Inflammatory macrophage treated with lipopolysaccharide for 1 hour (primary cell): Measurements from ENCODE around the gene PELI2.

Experiments used
- DNase-seq, 2 donors: peaks; one replicate each; pipeline ENCODE4 v3.0.0-alpha.2; 2020 to 2022

Gene PELI2

DNA sequence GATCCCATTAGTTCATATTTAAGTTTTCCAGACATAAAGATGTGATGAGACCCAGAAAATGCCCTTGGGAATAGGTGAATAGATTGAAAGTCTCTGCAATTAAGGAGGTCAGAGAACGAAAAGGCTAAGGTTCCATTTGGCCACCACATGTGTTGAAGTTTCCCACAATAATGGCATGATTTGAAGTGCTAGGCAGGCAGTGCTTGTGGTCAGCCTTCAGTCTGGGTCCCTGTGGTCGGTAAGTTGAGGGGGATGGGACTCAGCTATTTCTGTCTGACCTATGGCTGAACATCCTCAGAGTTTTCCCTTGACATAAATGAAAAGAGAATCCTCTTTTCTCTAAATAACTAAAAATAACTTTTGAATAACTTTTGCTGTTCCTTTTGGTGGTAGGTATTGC, 92.4 kb downstream of the PELI2 start:
- DNase-seq, result no peak

DNA sequence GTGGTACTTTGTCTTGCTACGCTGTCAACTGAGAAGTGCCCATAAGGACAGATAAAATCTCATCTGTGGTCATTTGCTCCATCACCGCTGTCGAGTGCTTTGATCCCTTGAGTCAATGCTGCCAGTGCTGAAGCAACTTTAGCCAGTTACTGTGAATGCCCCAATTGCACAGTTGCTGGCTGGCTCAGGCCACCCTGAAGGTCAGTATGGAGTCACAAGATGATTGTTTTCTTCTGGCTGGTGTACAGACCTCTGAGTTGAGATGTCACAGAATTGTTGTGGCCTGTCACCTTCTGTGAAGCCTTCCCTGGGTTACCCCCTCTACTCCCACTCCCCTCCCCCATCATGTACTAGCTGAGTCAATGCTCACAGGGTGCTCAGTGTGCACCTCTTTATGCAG, 92.9 kb downstream of the PELI2 start:
- no peak for DNase-seq

DNA sequence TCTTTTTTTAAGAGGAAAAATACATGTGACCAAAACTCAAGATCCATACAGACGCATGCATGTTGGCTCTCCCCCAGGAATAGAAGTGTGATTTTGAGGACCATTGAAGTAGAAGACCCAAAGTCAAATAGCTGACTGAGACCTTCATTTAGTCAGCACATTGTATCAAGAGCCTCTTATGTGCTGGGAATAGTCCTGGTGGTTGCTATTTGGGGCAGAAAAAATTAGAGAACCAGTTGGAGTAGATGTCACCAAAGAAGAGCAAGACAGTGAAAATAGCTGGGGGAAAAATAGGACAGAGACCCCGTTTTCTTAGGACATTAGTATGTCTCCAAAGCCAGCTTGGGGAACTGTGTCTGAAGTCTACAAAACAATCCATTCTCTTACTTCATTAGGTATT, 93.6 kb downstream of the PELI2 start:
- DNase-seq, result no peak

DNA sequence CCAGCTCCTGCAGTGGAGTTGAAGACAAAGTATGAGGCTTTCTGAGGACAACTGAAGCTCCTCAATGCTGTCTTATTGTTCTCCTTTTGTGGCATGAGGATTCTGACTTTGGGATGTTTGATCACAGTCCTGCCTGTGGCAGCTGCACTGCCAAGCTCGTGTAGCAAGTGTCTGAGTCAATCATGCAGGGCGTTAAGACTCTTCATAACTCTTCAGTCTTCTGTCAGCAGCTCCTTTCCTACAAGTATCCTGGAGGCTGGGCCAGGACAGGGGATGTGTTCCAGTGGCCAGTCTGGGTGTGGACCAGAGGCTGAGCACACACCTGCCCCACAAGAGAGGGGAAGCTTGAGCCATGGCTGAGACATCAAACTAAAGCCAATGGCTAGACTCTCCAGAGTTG, 94.3 kb downstream of the PELI2 start:
- no peak for DNase-seq

DNA sequence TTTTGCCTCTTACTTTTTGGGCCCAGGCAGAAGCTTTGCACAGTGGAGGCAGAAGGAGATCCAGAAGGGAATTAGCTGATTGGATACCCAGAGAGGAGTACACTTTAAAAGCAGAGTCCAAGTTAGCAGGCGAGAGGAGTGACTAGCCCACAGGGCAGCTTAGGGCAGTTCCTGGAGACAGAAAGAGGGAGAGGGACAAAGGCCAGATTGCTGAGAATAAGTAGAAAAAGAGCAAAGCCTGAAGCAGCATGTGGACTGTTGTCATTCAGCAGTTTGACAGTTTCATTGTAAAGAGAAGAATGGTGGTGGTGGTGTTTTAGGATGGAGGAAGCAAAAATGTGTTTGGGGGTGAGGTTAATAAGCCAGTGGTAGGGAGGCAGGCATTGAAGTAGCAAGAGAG, 95.1 kb downstream of the PELI2 start:
- DNase-seq, result no peak

DNA sequence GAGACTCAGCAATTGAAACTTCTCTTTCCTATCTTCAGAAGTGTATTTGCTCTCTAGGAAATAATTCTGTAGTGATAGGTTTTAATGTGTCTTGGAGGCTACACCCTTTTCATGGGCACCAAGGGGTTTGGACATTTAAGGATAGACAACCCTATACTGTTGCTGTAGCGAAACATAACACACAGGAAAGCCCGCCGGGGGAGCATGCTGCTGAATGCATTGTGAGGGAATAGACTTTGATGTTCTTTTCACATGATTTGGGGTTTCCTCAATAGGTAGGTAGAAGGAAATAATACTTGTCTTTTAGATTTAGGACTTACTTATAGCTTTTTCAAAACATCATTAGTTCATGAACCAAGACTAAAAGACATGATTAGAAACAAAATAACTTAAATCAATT, 97.0 kb downstream of the PELI2 start:
- no peak for DNase-seq

DNA sequence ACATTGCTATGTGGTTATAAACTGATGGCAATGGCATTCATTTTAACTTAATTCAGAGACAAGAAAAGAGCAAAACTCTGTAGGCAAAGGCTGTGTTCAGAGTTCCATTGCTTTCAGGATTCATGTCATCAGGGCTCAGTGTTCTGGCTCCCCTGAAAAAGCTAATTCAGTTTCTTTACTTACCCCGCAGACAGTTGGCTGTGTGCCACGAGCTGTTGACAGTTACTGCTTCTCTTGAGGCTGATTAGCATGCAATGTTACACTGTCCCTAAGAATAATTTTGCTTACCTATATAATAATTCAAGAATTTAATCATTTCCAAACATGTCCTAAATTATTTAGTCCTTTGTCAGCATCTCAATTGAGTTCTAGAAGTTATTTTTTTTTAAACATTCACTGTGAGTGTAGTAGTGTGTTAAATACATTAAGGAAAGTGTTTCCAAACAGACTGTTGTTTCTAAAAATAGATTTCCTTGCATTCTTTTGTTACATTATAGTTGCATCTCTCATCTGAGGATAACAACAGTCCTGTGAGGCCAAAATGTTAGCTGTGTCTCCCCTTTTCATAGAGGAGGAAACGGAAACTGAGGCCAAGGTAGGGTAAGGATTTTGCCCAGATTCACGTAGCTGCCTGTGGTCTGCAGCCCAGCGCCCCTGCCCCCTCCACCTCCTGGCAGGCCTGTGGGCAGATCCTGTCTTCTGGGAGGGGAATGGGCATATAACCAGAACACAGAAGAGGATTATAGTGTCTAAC, 98.6 kb downstream of the PELI2 start:
- DNase-seq, result no peak

DNA sequence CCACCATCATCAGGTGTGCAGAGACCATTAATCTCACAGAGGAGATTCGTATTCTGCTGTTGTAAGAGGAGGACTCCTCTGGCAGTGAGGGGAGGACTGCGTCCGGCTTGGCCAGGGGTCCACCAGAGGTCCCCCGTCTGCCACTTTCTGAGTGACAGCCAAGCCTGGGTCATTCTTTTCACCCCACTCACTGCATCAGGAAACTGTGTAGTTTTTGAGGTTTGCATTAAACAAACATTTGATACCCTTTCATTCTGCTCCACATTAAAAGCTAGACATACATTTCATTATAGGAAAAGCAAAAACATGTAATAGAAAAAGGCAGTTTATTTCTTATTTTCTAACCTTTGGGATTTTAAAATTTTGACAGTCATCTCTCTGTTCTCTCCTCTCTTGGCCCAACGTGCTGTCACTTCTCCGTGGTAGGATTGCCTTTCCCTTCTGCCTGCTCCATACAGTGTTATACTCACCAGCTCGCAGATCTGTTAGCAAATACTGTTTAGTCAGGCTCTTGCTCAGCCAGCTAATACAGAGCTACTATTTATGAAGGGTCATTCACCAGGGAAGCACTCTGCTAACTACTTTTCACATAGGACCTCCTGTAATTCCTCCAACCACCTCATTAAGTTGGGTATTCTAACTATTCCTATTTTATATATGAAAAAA, 99.3 kb downstream of the PELI2 start:
- no peak for DNase-seq

DNA sequence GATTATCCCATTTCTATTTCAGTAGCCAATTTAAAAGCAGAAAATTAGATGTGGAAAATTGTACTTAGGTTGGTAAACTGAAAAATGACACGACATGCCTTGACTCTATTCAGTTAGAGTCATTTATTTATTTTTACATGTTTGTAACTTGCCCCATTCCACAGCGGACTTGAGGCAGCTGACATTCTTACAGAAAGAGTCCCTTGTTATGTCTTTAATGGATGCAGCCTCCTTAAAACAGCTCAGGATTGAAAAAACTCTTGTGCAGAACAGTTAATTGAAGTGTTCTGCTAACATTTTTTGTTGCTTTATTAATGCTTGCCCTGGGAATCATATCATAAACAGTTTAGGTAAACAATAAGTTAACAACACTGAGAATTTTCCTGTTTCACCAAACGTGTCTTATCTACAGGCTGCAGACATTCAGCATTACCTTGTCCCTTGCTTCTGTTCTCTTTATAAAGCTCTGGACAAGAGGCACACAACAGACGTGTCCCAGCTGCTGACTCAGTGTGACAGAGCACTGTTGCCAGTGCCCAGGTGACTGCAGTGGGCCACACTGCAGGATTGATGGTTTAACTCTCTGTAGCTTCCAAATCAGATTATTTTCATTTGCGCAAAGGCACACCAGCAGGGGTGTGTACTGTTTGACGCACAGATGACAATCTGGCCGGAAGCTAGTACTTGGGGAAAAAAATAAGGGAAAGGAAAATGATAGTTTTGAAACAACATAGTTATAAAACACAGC, 101.6 kb downstream of the PELI2 start:
- DNase-seq, result no peak

DNA sequence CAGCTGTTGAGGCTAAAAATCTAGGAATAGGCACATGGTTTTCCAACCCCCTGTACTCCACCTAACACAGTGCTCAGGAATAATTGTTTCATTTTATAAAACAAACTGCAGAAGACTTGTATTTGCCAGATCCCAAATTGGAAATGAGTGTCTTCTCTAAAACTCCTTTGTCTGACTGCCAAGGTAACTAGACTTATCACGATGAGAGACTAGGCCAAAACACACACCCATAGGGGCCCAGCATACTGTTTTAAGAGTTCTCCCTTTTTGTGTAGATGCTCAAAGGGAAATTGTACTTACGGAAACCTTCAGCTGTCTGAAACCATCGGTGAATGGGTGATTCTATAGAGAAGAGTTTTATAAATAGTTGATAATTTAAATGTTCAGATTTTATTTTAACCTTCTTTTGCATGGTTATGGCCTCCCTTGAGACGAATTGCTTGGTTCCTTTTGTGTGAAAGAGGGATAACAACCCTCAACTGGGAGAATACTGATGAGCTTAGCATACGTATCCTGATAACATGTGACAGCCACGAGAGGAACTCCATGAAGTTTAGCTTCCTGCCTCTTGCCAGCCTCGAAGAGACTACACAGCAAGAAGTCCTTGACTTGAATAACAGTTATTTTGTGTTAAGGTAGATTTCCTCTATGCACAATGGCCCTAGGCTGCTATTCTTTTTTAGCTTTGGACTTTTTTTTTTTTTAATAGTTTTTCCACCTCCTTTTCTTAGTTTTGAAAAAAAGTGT, 103.3 kb downstream of the PELI2 start:
- no peak for DNase-seq

DNA sequence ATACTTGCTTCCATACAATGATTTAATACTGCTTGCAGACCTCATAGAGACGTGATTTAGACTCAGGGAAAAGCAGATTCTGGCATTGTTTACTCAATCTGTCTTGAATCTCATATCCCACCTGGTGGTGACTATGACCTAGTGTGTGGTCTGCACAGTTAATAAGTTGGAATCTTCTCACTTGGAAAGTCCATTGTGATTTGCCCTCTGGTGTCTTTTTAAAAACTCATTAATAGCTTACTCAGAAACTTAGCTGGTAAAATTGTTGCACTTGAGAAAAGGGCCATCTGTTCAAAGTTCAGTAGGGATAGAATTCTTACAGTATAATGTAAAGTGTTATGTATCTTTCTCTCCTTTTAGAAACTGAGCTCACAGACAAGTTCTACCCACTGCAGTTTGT, 106.0 kb downstream of the PELI2 start:
- no peak for DNase-seq

DNA sequence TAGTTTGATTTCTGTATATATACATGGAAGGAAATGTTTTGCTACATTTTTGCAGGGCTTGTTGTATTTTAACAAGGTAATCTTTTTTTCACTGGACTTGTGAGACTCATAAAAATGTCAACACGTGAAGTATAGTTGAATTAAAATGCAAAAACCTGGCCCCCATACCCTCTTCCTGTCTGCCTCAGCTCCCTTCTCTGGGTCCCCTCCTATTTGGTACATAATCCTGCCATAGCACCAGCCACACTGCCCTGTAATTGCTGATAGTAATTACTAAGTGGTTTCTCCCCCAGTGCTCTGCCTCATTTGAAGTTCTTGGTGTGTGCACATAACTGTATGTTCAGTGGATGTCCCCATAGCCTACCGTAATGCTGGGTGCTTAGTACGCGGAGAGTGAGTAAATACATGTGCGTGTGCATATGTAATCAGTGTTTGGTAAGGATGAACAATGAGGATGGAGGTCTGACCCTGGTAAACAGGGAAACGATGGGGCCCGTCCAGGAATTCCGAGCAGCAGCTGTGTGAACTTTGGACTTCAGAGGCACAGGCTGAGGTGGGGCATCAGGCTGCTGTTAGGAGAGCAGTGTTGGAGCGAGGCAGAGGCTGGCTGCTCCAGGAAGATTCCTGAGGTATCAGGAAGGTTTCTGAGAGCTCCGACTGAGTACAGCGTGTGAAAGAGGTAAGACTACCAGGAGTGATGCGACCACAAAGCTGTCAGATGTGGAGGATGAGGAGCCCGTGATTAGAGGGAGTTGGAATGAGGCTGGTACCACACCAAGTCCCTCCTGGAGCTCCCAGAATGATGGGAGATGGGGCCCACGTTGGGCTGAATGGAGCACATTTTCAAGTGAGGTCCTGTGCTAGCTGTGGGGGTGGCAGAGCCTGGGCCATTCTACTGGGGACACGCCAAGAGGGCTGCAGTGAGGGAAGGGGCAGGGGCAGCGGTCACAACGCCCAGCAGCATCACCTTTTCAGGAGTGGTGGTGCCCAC, 106.8 kb downstream of the PELI2 start:
- no peak for DNase-seq

DNA sequence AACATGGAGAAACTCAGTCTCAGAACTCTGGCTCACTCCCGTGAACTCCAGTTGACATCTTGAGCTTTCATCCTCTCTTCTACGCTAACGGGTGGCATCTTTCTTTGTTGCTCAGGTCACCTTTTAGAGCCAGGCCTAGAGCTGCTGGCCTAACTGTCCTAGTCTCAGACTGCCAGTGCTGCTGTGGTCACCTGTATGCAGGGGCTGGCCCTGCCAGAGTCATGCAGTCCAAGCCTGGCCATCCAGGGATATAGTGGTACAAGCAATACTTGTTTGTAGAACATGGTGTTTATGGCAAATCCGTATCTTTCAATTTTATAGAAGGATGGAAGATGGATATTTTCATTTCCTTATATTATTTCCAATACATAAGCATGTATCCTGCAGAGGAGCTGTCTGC, 117.2 kb downstream of the PELI2 start:
- DNase-seq, result no peak

DNA sequence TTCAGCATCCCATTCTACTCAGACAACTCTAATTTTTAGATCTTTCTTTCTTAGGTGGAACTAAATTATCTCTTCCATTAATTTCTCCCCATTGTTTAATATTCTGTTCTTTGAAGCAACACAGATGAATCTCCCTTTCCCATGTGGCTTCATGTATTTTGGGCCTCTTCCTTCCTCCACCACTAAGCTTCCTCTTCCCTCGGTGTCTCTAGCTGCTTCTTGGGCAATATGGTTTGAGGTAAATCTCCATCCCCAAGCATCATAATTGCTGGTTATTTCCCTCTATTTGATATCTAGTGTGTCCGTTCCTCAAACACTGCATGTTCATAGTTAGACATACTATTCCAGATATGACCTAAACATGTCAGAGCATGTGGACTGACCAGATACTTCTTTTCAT, 119.2 kb downstream of the PELI2 start:
- DNase-seq, result peak in 1 of 2 donors; percentile 11

DNA sequence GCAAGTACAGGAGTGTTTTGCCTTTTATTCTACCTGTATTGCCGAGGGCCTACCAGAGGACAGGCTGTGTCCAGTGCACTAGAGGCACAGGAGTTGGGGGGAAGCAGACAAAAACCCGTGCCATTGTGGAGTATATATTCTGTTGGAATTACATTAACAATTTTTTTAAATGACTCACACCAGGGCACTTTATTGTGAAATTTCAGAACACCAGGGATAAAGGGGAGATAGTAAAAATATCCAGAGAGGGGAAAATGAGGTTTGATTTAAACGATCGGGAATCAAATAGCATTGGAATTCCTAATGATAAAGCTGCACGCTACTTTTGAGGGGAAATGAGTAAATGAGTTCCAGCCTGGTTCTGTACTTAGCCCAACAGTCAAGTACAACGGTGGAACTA, 123.2 kb downstream of the PELI2 start:
- DNase-seq, result no peak

DNA sequence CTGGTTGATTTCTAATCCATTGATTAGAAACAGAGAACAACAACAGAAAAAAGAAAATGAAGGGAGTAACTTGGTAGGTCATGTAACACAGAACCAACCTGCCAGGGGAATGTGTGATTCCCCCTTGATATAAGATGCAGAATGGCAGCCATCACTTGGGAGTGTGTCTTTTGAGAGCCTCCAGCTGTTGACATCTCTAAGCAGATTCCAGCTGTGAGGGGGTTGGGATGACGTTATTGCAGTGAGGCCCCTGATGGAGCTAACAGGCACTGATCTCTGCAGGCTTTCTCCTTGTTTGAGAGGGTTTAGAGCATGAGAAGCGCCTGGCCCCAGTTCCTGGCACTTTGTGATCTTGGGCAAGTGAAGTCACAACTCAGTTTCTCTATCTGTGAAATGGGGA, 124.9 kb downstream of the PELI2 start:
- DNase-seq, result no peak

DNA sequence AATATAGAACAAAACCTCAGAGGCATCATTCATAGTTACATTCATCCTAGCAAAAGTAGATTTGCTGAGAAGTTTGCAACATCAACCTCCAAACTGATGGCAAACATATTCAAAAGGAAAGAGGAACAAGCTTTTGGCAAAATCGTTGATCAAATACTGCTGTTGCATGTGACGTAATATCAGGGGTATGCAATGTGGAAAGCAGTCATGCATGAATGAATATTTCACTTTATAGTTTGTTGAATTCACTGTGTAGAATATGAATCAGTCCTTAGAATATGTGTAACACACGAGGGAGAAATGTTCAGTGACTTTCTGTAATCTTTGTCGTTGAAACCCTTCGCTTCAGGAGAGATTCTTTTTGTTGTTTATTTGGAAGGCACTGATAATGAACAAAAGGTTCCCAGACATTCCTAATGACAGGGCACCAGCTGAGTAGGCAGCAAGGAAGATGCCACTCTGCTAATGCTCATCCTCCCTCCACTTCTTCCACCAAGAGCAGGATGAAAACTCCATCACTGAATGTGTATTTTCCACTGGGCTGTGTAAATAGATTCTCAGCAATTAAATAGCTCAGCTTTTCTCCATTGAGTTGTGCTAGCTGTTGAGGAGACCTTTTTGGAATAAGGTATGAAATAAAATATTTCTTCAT, 126.1 kb downstream of the PELI2 start:
- peak; percentile 63 to 68 for DNase-seq

DNA sequence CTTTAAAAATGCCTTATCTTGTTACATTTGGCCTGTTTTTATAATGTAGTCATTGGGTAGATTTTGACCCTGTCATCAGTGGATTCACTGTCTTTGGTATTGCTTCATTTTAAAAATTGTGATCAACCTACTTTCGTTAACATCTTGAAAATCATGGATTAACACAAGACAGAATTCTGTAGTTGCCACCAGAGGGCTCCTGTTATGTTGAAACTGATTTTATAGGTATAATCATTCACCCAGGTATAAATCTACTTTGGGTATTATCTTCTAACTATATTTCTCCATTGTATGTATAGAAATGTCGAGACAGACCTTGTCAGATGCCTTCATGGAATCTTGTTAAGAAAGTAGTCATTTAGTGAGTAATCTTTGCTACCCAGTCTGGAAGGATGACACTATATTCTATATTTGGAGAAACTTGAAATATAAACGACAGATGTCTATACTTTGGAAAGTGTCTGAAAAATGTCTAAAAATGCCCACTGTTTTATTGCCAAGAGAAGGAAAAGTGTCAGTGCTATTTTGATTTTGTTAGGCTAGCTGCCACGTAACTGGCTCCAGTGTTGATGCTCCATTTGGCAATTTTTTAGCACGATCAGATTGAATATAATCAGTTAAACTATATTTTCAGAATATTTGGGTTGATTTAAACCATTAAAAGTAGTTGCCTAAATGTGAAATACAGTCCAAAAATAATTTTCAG, 129.4 kb downstream of the PELI2 start:
- DNase-seq, result no peak

DNA sequence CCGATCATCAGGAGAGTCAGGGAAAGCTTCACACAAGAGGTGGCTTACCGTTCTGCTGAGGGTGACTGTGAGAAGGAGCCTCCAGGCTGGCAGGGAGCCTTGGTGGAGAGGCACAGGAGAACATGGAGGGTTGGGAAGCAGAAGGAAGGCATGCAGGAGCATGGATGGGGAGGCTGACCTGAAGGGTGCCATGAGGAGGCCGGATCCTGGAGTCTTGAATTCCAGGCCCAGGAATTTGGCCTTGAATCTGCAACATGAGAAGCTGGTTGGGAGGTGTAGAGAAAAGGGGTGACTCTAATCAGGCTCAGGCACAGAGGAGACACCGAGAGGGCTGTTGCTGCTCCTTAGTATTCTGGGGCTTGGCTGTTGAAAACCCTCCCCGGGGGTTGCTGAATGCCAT, 130.2 kb downstream of the PELI2 start:
- no peak for DNase-seq

DNA sequence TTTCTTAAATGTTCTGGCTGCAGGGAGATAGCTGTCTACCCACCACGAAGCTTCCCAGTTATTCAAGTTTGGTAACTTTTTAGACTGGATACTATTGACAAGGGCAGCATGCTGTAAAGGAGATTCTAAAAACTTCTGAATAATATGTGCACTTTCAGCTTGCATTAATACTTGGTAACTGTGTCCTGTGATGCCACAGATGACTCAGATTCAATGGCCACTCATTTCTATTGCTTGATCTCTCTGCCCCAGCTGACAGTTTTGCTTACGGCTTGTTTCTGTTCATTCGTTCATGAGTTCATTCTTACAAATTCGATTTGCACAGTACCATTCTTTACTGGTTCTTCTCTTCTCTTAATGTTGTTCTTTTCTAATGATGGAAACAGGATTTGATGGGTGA, 142.8 kb downstream of the PELI2 start:
- DNase-seq, result no peak

DNA sequence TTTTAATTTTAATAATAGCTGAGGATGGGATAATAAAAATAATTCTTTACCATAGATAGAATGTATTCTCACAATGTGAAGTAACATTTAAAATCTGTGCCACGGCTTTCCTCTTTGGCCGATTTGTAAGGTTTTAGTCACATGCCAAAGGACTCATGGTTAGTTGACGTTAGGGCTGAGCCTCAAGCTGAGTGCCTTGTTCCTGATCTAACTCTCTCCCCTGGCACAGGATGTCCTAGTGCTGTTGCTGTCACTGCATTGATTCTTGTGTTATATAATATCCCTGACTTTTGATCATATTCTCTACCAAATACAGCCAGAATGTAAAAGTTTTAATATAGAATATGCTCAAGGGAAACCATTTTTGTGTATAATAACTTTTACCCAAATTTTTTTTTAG, 144.3 kb downstream of the PELI2 start:
- DNase-seq, result no peak
